Activated CD4-positive, alpha-beta T cell treated with anti-CD3 and anti-CD28 coated beads, Interleukin-10, Interleukin-2, amounts not matched to agents 100 ng/mL and 50 ng/mL, durations not matched to agents 16 hours and 8 hours (primary cell): ENCODE measurements around the gene TRPV5.

ENCODE experiments used
- DNase-seq: peaks from one replicate; pipeline ENCODE4 v3.0.0-alpha.2; 2020

TRPV5 gene

GRCh38 chr7:142884286-142884640 is 49.3 kb downstream of the TRPV5 start:
- no peak for DNase-seq

GRCh38 chr7:142883571-142884285 is 49.8 kb downstream of the TRPV5 start:
- DNase-seq = no peak

- DNase-seq = no peak
Observed at GRCh38 chr7:142883145-142883544, 50.4 kb downstream of the TRPV5 start.

- no peak for DNase-seq
Observed at GRCh38 chr7:142882338-142882678, 51.2 kb downstream of the TRPV5 start.

GRCh38 chr7:142881586-142882337 is 51.8 kb downstream of the TRPV5 start:
- no peak for DNase-seq

- DNase-seq = peak; percentile 56
Observed at GRCh38 chr7:142880876-142881505, 52.6 kb downstream of the TRPV5 start.

- DNase-seq = no peak
Observed at GRCh38 chr7:142879060-142879459, 54.5 kb downstream of the TRPV5 start.

GRCh38 chr7:142878315-142878714 is 55.2 kb downstream of the TRPV5 start:
- no peak for DNase-seq

GRCh38 chr7:142876991-142877910 is 56.3 kb downstream of the TRPV5 start:
- DNase-seq = no peak

- DNase-seq = no peak
Observed at GRCh38 chr7:142876236-142876960, 57.1 kb downstream of the TRPV5 start.

- no peak for DNase-seq
Observed at GRCh38 chr7:142875456-142875855, 58.1 kb downstream of the TRPV5 start.

GRCh38 chr7:142874837-142875236 is 58.7 kb downstream of the TRPV5 start:
- no peak for DNase-seq

GRCh38 chr7:142874409-142874808 is 59.1 kb downstream of the TRPV5 start:
- no peak for DNase-seq

- no peak for DNase-seq
Observed at GRCh38 chr7:142873871-142874270, 59.7 kb downstream of the TRPV5 start.

- DNase-seq = peak; percentile 47
Observed at GRCh38 chr7:142873281-142873784, 60.2 kb downstream of the TRPV5 start.

GRCh38 chr7:142872106-142872675 is 61.4 kb downstream of the TRPV5 start:
- DNase-seq = no peak

GRCh38 chr7:142871260-142872105 is 62.1 kb downstream of the TRPV5 start:
- no peak for DNase-seq

GRCh38 chr7:142870566-142871259 is 62.8 kb downstream of the TRPV5 start:
- no peak for DNase-seq

- DNase-seq = no peak
Observed at GRCh38 chr7:142870147-142870559, 63.4 kb downstream of the TRPV5 start.

- no peak for DNase-seq
Observed at GRCh38 chr7:142869434-142869833, 64.1 kb downstream of the TRPV5 start.
